GM12874 (cell line): ENCODE results near the gene HIGD1C.

Source experiments
- CTCF ChIP-seq: IDR thresholded peaks from 2 replicates; pipeline ENCODE4 v1.5.1; 2011; ENCODE audit warnings: low read depth, mild to moderate bottlenecking, control low read depth, low read length, moderate library complexity; ENCODE audit not compliant: insufficient read depth

HIGD1C gene

GRCh38 chr12:50960130-50960529 is 7.8 kb downstream of the HIGD1C start:
- TF ChIP-seq CTCF = no peak

- no peak for TF ChIP-seq CTCF
Observed at GRCh38 chr12:50961708-50962107, 9.4 kb downstream of the HIGD1C start.

GRCh38 chr12:50964432-50964831 is 12.1 kb downstream of the HIGD1C start:
- no peak for TF ChIP-seq CTCF

GRCh38 chr12:50971946-50972345 is 19.6 kb downstream of the HIGD1C start:
- TF ChIP-seq CTCF = no peak

- TF ChIP-seq CTCF = no peak
Observed at GRCh38 chr12:50979369-50980052, 27.2 kb downstream of the HIGD1C start.

- TF ChIP-seq CTCF = no peak
Observed at GRCh38 chr12:50980545-50980944, 28.2 kb downstream of the HIGD1C start.

GRCh38 chr12:50981319-50982239 is 29.2 kb downstream of the HIGD1C start:
- no peak for TF ChIP-seq CTCF
